Smooth muscle cell (in vitro differentiated cells): ENCODE data around the gene HMMR. TPM values are rescaled to one million over a fixed set of nuclear protein-coding genes. Genes with fewer than 3 reads are reported as not detected.

Experiments used
- DNase-seq: peaks from one replicate; lab custom pipeline; 2025; ENCODE audit not compliant: unreplicated experiment; lab: John Stamatoyannopoulos, UW
- H2AFZ ChIP-seq: fragments of 200-600 bp; sonication (generic); 2 replicates; pipeline ENCODE4 v1.6.0; 2016; ENCODE audit warnings: antibody characterized with exemption, low read depth, mild to moderate bottlenecking
- H3F3A ChIP-seq: fragments of 200-600 bp; sonication (generic); 2 replicates; pipeline ENCODE4 v1.6.0; 2017; ENCODE audit warnings: antibody characterized with exemption, low read depth
- H3K27ac ChIP-seq: fragments of 200-600 bp; sonication (generic); 2 replicates; pipeline ENCODE4 v1.5.1; 2016; ENCODE audit warnings: low read depth, mild to moderate bottlenecking
- H3K27me3 ChIP-seq: fragments of 200-600 bp; sonication (generic); 2 replicates; pipeline ENCODE4 v1.6.1; 2016; ENCODE audit warnings: low read depth, mild to moderate bottlenecking
- H3K36me3 ChIP-seq: fragments of 200-600 bp; sonication (generic); 2 replicates; pipeline ENCODE4 v1.5.1; 2016; ENCODE audit warnings: low read depth
- H3K4me1 ChIP-seq: fragments of 200-600 bp; sonication (generic); 2 replicates; pipeline ENCODE4 v1.5.1; 2016; ENCODE audit warnings: low read depth
- H3K4me2 ChIP-seq: fragments of 200-600 bp; sonication (generic); 2 replicates; pipeline ENCODE4 v1.6.0; 2016; ENCODE audit warnings: mild to moderate bottlenecking
- H3K4me3 ChIP-seq: fragments of 200-600 bp; sonication (generic); 2 replicates; pipeline ENCODE4 v1.5.1; 2016; ENCODE audit warnings: mild to moderate bottlenecking
- H3K79me2 ChIP-seq: fragments of 200-600 bp; sonication (generic); 2 replicates; pipeline ENCODE4 v1.6.0; 2016; ENCODE audit warnings: low read depth, mild to moderate bottlenecking
- H3K9ac ChIP-seq: fragments of 200-600 bp; sonication (generic); 2 replicates; pipeline ENCODE4 v1.6.0; 2016; ENCODE audit warnings: low read depth
- H3K9me3 ChIP-seq: fragments of 200-600 bp; sonication (generic); replicated peaks from 2 replicates; pipeline ENCODE4 v1.5.1; 2016; ENCODE audit warnings: low read depth
- H4K20me1 ChIP-seq: fragments of 200-600 bp; sonication (generic); 2 replicates; pipeline ENCODE4 v1.6.0; 2016; ENCODE audit warnings: low read depth
- WGBS: methylation state at CpG from one replicate; pipeline ENCODE4 v1.1.7; 2016; ENCODE audit warnings: low lambda C conversion rate; 5-methylcytosine and 5-hydroxymethylcytosine counted together
- polyA plus RNA-seq: library from polyadenylated mRNA; unstranded; fragments of >200 nt; fragmentation: Nextera tagmentation; extraction: Ambion mirVana; gene quantifications from 2 replicates; pipeline ENCODE4 v1.2.1, GENCODE V29; 2016
- total RNA-seq: library from RNA; depleted of rRNA; stranded (reverse); fragments of >200 nt; gene quantifications from 2 replicates; pipeline ENCODE4 v1.2.3, GENCODE V29; 2014
- TF ChIP-seq, protein P1 (sequence below): fragments of 200-600 bp; sonication (generic); IDR thresholded peaks from 2 replicates; pipeline ENCODE4 v1.5.1; 2017; ENCODE audit warnings: borderline replicate concordance, mild to moderate bottlenecking, antibody characterized with exemption; ENCODE audit not compliant: insufficient read depth, poor library complexity, severe bottlenecking

Gene HMMR
- total and polyA plus RNA-seq, 2 experiments from 2014 or later = 6.1 to 6.4 TPM

GRCh38 chr5:163505368-163506094 lies 45.1 kb downstream of the HMMR start, which contains the start of gene MAT2B:
Gene MAT2B (plus strand): TSS chr5:163505619. CDS start chr5:163505687, 68 bp downstream.
- H2AFZ ChIP-seq = peak within 1 kb of the TSS; percentile 93
- 1% methylated on average over 44 of the region's 64 CpGs for WGBS
- H3K4me3 ChIP-seq = peak within 1 kb of the TSS; percentile 74
- H3K36me3 ChIP-seq = no peaks in the 10 kb centered on the region
- H3K27ac ChIP-seq = peak within 1 kb of the TSS; percentile 94
- H3K9ac ChIP-seq = peak within 1 kb of the TSS; percentile 93
- H4K20me1 ChIP-seq = peaks cover 46% of the 10 kb centered on the region
- peak within 1 kb of the TSS; percentile 94 for H3K4me2 ChIP-seq
- peak; percentile 84 for DNase-seq
- peaks cover 29% of the 10 kb centered on the region for H3F3A ChIP-seq
- peaks cover 45% of the 10 kb centered on the region for H3K79me2 ChIP-seq
- peaks cover 55% of the 10 kb centered on the region for H3K4me1 ChIP-seq
- TF ChIP-seq, protein P1, sequence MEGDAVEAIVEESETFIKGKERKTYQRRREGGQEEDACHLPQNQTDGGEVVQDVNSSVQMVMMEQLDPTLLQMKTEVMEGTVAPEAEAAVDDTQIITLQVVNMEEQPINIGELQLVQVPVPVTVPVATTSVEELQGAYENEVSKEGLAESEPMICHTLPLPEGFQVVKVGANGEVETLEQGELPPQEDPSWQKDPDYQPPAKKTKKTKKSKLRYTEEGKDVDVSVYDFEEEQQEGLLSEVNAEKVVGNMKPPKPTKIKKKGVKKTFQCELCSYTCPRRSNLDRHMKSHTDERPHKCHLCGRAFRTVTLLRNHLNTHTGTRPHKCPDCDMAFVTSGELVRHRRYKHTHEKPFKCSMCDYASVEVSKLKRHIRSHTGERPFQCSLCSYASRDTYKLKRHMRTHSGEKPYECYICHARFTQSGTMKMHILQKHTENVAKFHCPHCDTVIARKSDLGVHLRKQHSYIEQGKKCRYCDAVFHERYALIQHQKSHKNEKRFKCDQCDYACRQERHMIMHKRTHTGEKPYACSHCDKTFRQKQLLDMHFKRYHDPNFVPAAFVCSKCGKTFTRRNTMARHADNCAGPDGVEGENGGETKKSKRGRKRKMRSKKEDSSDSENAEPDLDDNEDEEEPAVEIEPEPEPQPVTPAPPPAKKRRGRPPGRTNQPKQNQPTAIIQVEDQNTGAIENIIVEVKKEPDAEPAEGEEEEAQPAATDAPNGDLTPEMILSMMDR = peak; percentile 35
- no peaks in the 10 kb centered on the region for H3K9me3 ChIP-seq
- no peaks in the 10 kb centered on the region for H3K27me3 ChIP-seq

- H3K79me2 ChIP-seq = peaks cover 51% of the 10 kb centered on the region
- no peaks in the 10 kb centered on the region for H3K36me3 ChIP-seq
- H3F3A ChIP-seq = peaks cover 29% of the 10 kb centered on the region
- TF ChIP-seq, protein P1 = no peak
- DNase-seq = no peak
- H3K27me3 ChIP-seq = no peaks in the 10 kb centered on the region
- peak overlapping the region; percentile 74 for H3K4me3 ChIP-seq
- peak overlapping the region; percentile 93 for H2AFZ ChIP-seq
- peaks cover 55% of the 10 kb centered on the region for H3K4me1 ChIP-seq
- peak overlapping the region; percentile 94 for H3K27ac ChIP-seq
- no peaks in the 10 kb centered on the region for H3K9me3 ChIP-seq
- peak overlapping the region; percentile 93 for H3K9ac ChIP-seq
- H4K20me1 ChIP-seq = peaks cover 51% of the 10 kb centered on the region
- 4% methylated on average over 9 of the region's 9 CpGs for WGBS
- H3K4me2 ChIP-seq = peak overlapping the region; percentile 94
These were observed 45.6 kb downstream of the HMMR start for GRCh38 chr5:163506095-163506457.

GRCh38 chr5:163506726-163507125 lies 46.3 kb downstream of the HMMR start:
- TF ChIP-seq, protein P1 = no peak
- Histone ChIP-seq H3F3A (peaks cover 29% of the 10 kb centered on the region), H3K4me2 (peak overlapping the region; percentile 94), H3K4me3 (peak overlapping the region; percentile 74), H3K4me1 (peaks cover 55% of the 10 kb centered on the region), H3K27me3 (no peaks in the 10 kb centered on the region), H3K27ac (peak overlapping the region; percentile 94), H2AFZ (no peak overlapping the region), H3K36me3 (no peaks in the 10 kb centered on the region), H4K20me1 (peaks cover 58% of the 10 kb centered on the region), H3K9ac (peak overlapping the region; percentile 93), H3K79me2 (peaks cover 57% of the 10 kb centered on the region), H3K9me3 (no peaks in the 10 kb centered on the region)
- WGBS = 23% methylated on average over 8 of the region's 8 CpGs
- no peak for DNase-seq
